HepG2 (cell line): ENCODE results near the gene CYP27A1. TPM values are rescaled to one million over a fixed set of nuclear protein-coding genes. Genes with fewer than 3 reads are reported as not detected.
A peak's percentile ranks its signal among the peaks of the same experiment; 100 is the strongest.

ENCODE experiments used
- AHR ChIP-seq: IDR thresholded peaks from 2 replicates; pipeline ENCODE4 v1.6.1; 2018; ENCODE audit warnings: missing genetic modification reagents, missing compliant biosample characterization
- ATF7-NPFF ChIP-seq: sonication (generic); formaldehyde crosslinking; IDR thresholded peaks from 2 replicates; pipeline ENCODE4 v1.8.1; 2023; ENCODE audit warnings: mild to moderate bottlenecking, low read depth, missing genetic modification reagents, moderate library complexity
- ATRX ChIP-seq: sonication (generic); formaldehyde crosslinking; IDR thresholded peaks from 2 replicates; pipeline ENCODE4 v1.4.0; 2020; ENCODE audit warnings: missing genetic modification reagents, borderline replicate concordance
- CC2D1A ChIP-seq: sonication (generic); formaldehyde crosslinking; IDR thresholded peaks from 2 replicates; pipeline ENCODE4 v1.8.1; 2023; ENCODE audit warnings: mild to moderate bottlenecking, missing genetic modification reagents
- CENPBD1 ChIP-seq: sonication (generic); formaldehyde crosslinking; IDR thresholded peaks from 2 replicates; pipeline ENCODE4 v1.8.0; 2022; ENCODE audit warnings: missing genetic modification reagents, low read depth, mild to moderate bottlenecking, borderline replicate concordance
- HOXA5 ChIP-seq: sonication (generic); formaldehyde crosslinking; IDR thresholded peaks from 2 replicates; pipeline ENCODE4 v1.4.0; 2020; ENCODE audit warnings: missing genetic modification reagents
- KDM5B ChIP-seq: sonication (generic); formaldehyde crosslinking; IDR thresholded peaks from 2 replicates; pipeline ENCODE4 v1.4.0; 2020; ENCODE audit warnings: missing genetic modification reagents, mild to moderate bottlenecking, borderline replicate concordance
- MYC ChIP-seq: sonication (generic); formaldehyde crosslinking; IDR thresholded peaks from 2 replicates; pipeline ENCODE4 v1.9.0; 2021; ENCODE audit warnings: missing genetic modification reagents, borderline replicate concordance
- PHF8 ChIP-seq: sonication (generic); formaldehyde crosslinking; IDR thresholded peaks from 2 replicates; pipeline ENCODE4 v1.5.0; 2020; ENCODE audit warnings: missing genetic modification reagents
- REL ChIP-seq: sonication (generic); formaldehyde crosslinking; conservative IDR thresholded peaks from 2 replicates; pipeline ENCODE4 v1.8.0; 2022; ENCODE audit warnings: mild to moderate bottlenecking, missing genetic modification reagents, moderate library complexity
- TEAD2 ChIP-seq: sonication (generic); formaldehyde crosslinking; IDR thresholded peaks from 2 replicates; pipeline ENCODE4 v1.9.0; 2021; ENCODE audit warnings: missing genetic modification reagents
- THAP11 ChIP-seq: IDR thresholded peaks from 2 replicates; pipeline ENCODE4 v1.6.1; 2016; ENCODE audit warnings: missing biosample characterization, missing genetic modification reagents
- THYN1 ChIP-seq: sonication (generic); formaldehyde crosslinking; IDR thresholded peaks from 2 replicates; pipeline ENCODE4 v1.8.1; 2023; ENCODE audit warnings: low read depth, mild to moderate bottlenecking, moderate library complexity, missing genetic modification reagents, borderline replicate concordance
- TRAFD1 ChIP-seq: sonication (generic); formaldehyde crosslinking; IDR thresholded peaks from 2 replicates; pipeline ENCODE4 v1.5.1; 2020; ENCODE audit warnings: missing genetic modification reagents, mild to moderate bottlenecking, borderline replicate concordance
- ZBTB38 ChIP-seq: sonication (generic); formaldehyde crosslinking; IDR thresholded peaks from 2 replicates; pipeline ENCODE4 v1.5.1; 2020; ENCODE audit warnings: mild to moderate bottlenecking, missing genetic modification reagents
- ZSCAN12 ChIP-seq: sonication (generic); formaldehyde crosslinking; IDR thresholded peaks from 2 replicates; pipeline ENCODE4 v1.9.0; 2021; ENCODE audit warnings: mild to moderate bottlenecking, missing genetic modification reagents
- polyA plus RNA-seq, 8 experiments: library from polyadenylated mRNA; depleted of rRNA in 3 of 8; stranded (reverse) in 7 of 8; unstranded in 1 of 8; fragments of >200 nt; fragmentation: Illumina TruSeq in 4 of 8; extraction: Trizol in 4 of 8; gene quantifications; 2 replicates each; pipeline versions ENCODE4 v1.2.1 to v1.2.3, GENCODE V29; 2011 to 2016; ENCODE audit warnings: low read depth in 4 of 8, missing spikeins in 1 of 8, mixed read lengths in 1 of 8; ENCODE audit not compliant: insufficient read depth in 1 of 8
- total RNA-seq, 5 experiments: library from RNA; depleted of rRNA; stranded (reverse); fragments of >200 nt; fragmentation: Illumina TruSeq; extraction: Trizol; gene quantifications; 2 replicates each; pipeline ENCODE4 v1.2.3, GENCODE V29; 2016; ENCODE audit warnings: low read depth in 1 of 5
- TF ChIP-seq, protein P1 (sequence below): sonication (generic); formaldehyde crosslinking; IDR thresholded peaks from 2 replicates; pipeline ENCODE4 v1.5.0; 2020; ENCODE audit warnings: mild to moderate bottlenecking, missing genetic modification reagents
- TF ChIP-seq, protein P2 (sequence below): sonication (generic); formaldehyde crosslinking; IDR thresholded peaks from 2 replicates; pipeline ENCODE4 v1.8.0; 2022; ENCODE audit warnings: mild to moderate bottlenecking, missing genetic modification reagents, moderate library complexity
- TF ChIP-seq, protein P3 (sequence below): sonication (generic); formaldehyde crosslinking; IDR thresholded peaks from 2 replicates; pipeline ENCODE4 v1.4.0; 2020; ENCODE audit warnings: missing genetic modification reagents

CYP27A1 gene
- total and polyA plus RNA-seq, 2 of the 13 experiments (the other 11 are each of a cell fraction or from before 2014, with no cell fraction given): 157 to 266 TPM

- TF ChIP-seq REL (CRISPR knock-in tag): peak; percentile 93
- TF ChIP-seq CENPBD1 (CRISPR knock-in tag): no peak
- peak; percentile 92 for TF ChIP-seq KDM5B (CRISPR knock-in tag)
- TF ChIP-seq ZSCAN12 (CRISPR knock-in tag): peak; percentile 67; the same call in 1 of the 2 replicates
- TF ChIP-seq, protein P1, sequence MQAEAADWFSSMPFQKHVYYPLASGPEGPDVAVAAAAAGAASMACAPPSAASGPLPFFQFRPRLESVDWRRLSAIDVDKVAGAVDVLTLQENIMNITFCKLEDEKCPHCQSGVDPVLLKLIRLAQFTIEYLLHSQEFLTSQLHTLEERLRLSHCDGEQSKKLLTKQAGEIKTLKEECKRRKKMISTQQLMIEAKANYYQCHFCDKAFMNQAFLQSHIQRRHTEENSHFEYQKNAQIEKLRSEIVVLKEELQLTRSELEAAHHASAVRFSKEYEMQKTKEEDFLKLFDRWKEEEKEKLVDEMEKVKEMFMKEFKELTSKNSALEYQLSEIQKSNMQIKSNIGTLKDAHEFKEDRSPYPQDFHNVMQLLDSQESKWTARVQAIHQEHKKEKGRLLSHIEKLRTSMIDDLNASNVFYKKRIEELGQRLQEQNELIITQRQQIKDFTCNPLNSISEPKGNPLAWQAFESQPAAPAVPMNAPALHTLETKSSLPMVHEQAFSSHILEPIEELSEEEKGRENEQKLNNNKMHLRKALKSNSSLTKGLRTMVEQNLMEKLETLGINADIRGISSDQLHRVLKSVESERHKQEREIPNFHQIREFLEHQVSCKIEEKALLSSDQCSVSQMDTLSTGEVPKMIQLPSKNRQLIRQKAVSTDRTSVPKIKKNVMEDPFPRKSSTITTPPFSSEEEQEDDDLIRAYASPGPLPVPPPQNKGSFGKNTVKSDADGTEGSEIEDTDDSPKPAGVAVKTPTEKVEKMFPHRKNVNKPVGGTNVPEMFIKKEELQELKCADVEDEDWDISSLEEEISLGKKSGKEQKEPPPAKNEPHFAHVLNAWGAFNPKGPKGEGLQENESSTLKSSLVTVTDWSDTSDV (CRISPR knock-in tag): peak; percentile 80
- TF ChIP-seq THAP11 (CRISPR knock-in tag): peak; percentile 71
- no peak; the same call in 1 of the 2 replicates for TF ChIP-seq ATRX
- TF ChIP-seq CC2D1A (CRISPR knock-in tag): 0 out of 2 replicates have a peak, but pooled peaks have one; percentile 58
- peak; percentile 88 for TF ChIP-seq ZBTB38 (CRISPR knock-in tag)
- peak; percentile 10; the same call in 1 of the 2 replicates for TF ChIP-seq TRAFD1 (CRISPR knock-in tag)
- peak; percentile 94 for TF ChIP-seq MYC (CRISPR knock-in tag)
- peak; percentile 95 for TF ChIP-seq ATF7-NPFF (CRISPR knock-in tag)
- peak; percentile 39; the same call in 1 of the 2 replicates for TF ChIP-seq AHR (CRISPR knock-in tag)
- TF ChIP-seq THYN1 (CRISPR knock-in tag): no peak; the same call in 1 of the 2 replicates
- TF ChIP-seq, protein P2, sequence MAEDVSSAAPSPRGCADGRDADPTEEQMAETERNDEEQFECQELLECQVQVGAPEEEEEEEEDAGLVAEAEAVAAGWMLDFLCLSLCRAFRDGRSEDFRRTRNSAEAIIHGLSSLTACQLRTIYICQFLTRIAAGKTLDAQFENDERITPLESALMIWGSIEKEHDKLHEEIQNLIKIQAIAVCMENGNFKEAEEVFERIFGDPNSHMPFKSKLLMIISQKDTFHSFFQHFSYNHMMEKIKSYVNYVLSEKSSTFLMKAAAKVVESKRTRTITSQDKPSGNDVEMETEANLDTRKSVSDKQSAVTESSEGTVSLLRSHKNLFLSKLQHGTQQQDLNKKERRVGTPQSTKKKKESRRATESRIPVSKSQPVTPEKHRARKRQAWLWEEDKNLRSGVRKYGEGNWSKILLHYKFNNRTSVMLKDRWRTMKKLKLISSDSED (CRISPR knock-in tag): no peak
- TF ChIP-seq HOXA5 (CRISPR knock-in tag): peak; percentile 93
- peak; percentile 85 for TF ChIP-seq PHF8
- TF ChIP-seq, protein P3, sequence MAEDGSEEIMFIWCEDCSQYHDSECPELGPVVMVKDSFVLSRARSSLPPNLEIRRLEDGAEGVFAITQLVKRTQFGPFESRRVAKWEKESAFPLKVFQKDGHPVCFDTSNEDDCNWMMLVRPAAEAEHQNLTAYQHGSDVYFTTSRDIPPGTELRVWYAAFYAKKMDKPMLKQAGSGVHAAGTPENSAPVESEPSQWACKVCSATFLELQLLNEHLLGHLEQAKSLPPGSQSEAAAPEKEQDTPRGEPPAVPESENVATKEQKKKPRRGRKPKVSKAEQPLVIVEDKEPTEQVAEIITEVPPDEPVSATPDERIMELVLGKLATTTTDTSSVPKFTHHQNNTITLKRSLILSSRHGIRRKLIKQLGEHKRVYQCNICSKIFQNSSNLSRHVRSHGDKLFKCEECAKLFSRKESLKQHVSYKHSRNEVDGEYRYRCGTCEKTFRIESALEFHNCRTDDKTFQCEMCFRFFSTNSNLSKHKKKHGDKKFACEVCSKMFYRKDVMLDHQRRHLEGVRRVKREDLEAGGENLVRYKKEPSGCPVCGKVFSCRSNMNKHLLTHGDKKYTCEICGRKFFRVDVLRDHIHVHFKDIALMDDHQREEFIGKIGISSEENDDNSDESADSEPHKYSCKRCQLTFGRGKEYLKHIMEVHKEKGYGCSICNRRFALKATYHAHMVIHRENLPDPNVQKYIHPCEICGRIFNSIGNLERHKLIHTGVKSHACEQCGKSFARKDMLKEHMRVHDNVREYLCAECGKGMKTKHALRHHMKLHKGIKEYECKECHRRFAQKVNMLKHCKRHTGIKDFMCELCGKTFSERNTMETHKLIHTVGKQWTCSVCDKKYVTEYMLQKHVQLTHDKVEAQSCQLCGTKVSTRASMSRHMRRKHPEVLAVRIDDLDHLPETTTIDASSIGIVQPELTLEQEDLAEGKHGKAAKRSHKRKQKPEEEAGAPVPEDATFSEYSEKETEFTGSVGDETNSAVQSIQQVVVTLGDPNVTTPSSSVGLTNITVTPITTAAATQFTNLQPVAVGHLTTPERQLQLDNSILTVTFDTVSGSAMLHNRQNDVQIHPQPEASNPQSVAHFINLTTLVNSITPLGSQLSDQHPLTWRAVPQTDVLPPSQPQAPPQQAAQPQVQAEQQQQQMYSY (CRISPR knock-in tag): peak; percentile 72
- 0 out of 2 replicates have a peak, but pooled peaks have one; percentile 30 for TF ChIP-seq TEAD2 (CRISPR knock-in tag)
These were observed at the start of gene CYP27A1 (continued) for GRCh38 chr2:218781691-218782527.
